Stimulated activated CD4-positive, alpha-beta T cell treated with anti-CD3 and anti-CD28 coated beads, Interleukin-2, amount 100 ng/mL, for 24 hours (primary cell): ENCODE results near the gene ZNF180.
"Not testable (repeated sequence)": the region's sequence is repeated elsewhere in the genome, so short reads cannot be mapped to it uniquely, and the experiment has no call there.

ENCODE experiments used
- DNase-seq, 2 donors: peaks; one replicate each; pipeline ENCODE4 v3.0.0-alpha.2; 2020

ZNF180 gene

GRCh38 chr19:44496711-44497110 is 3.6 kb downstream of the ZNF180 start:
- DNase-seq, result no peak

GRCh38 chr19:44476559-44477408 is 23.5 kb downstream of the ZNF180 start:
- DNase-seq, result no peak

- DNase-seq, result not testable (repeated sequence)
These were observed 31.6 kb downstream of the ZNF180 start for GRCh38 chr19:44468730-44469129.

- not testable (repeated sequence) for DNase-seq
These were observed 37.6 kb downstream of the ZNF180 start for GRCh38 chr19:44462600-44463286.

- not testable (repeated sequence) for DNase-seq
These were observed 44.3 kb downstream of the ZNF180 start for GRCh38 chr19:44456016-44456415.

GRCh38 chr19:44455100-44455499 is 45.2 kb downstream of the ZNF180 start:
- DNase-seq, result no peak

- no peak for DNase-seq
These were observed 48.0 kb downstream of the ZNF180 start for GRCh38 chr19:44452367-44452766.

- no peak for DNase-seq
These were observed 48.6 kb downstream of the ZNF180 start for GRCh38 chr19:44451687-44452086.

- peak; percentile 66 to 77 for DNase-seq
These were observed 52.2 kb downstream of the ZNF180 start, which contains the start of gene ZNF229 for GRCh38 chr19:44447916-44448674. Gene ZNF229, minus strand, starts transcription at chr19:44448472. Its CDS starts 5,625 bp downstream, at chr19:44442847.

GRCh38 chr19:44438441-44438840 is 61.9 kb downstream of the ZNF180 start:
- no peak for DNase-seq

GRCh38 chr19:44435441-44435840 is 64.9 kb downstream of the ZNF180 start:
- no peak for DNase-seq

- no peak for DNase-seq
These were observed 69.4 kb downstream of the ZNF180 start for GRCh38 chr19:44430956-44431355.
